HG02943 (cell line): ENCODE results near the gene NRBF2.
"Not testable (repeated sequence)": the region's sequence is repeated elsewhere in the genome, so short reads cannot be mapped to it uniquely, and the experiment has no call there.

Experiments used
- ATAC-seq: cut with Tn5 transposase; IDR thresholded peaks from one replicate; pipeline ENCODE4 v1.9.1; 2021; ENCODE audit warnings: mild to moderate bottlenecking, low read depth, moderate library complexity; ENCODE audit not compliant: unreplicated experiment

The NRBF2 gene

DNA sequence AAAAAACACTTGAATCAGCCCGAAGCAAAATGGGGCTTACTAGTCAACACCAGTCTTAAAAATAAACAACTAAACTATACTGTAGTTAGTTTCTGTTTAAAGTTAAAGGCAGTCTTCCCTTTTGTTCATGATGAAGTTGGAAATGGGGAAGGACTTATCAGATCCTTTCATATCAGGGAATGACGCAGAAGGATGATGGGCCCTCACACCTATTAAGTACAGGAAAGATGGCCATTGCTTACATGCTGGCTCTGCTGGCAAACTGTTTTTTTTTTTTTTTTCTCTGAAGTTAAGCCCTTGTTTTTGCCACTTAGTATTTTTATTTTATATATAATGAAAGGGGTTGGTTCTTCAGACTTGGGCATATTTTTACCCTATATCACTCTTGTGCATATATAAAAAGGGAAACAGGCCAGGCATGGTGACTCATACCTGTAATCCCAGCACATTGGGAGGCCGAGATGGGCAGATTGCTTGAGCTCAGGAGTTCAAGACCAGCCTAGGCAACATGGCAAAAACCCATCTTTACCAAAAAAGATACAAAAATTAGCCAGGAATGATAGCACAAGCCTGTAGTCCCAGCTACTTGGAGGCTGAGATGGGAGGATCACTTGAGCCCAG, 16.6 kb upstream of the NRBF2 start:
- no peak for ATAC-seq

DNA sequence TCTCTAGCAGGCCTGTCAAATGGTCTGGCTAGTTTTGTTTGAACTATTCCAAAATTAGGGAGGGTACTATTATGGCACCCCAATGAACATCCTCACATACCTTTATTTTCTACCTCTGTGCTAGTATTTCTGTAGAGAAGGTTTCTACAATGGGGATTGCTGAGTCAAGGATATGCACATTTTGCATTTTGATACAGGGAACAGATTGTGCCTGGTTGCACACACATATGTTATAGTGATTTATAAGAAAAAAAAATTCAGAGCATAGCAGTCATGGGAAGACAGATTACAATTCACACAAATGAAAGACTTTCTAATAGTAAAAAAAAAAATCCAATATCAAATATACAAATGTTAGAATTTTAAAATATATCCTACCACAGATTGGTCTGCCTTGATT, 14.1 kb upstream of the NRBF2 start:
- no peak for ATAC-seq

DNA sequence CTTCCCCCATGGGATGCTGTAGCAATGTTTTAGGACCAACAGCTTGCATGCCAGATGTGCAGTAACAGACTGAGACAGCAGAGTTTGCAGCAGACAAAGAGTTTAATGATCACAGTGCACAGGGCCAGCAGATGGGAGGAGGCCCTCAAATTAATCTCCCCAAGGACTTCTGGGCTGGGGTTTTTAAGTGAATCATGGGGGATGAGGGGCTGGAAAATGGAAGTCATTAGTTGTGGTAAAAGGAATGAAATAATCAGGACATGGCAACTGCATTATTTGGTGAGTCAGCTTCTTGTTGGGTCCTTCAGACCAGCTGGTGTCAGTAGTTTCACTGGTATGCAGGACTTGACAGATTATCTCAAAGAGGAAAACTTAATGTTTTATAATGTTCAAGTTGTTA, 12.6 kb upstream of the NRBF2 start:
- ATAC-seq = no peak

- ATAC-seq = no peak
Measured at GRCh38 chr10:63123727-63124362, 9.3 kb upstream of the NRBF2 start.

DNA sequence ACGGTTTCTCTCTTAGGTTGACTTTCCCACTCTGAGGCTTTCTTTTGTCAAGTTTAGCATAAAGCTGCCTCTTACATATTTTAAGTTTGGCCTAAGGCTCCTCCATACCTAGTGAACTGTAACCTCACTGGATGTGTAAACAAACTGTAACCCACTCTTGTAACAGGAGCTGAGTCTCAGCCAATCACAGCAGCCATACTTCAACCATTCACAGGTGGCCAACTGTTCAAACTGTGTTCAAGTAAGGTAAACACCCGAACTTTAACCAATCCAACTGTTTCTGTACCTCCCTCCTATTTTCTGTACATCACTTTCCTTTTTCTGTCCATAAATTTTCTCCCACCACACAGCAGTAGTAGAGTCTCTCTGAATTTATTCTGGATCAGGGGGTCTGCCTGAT, 7.7 kb upstream of the NRBF2 start:
- no peak for ATAC-seq

- ATAC-seq = no peak
Measured at GRCh38 chr10:63128443-63128842, 4.7 kb upstream of the NRBF2 start.

- ATAC-seq = no peak
Measured at GRCh38 chr10:63129888-63130287, 3.2 kb upstream of the NRBF2 start.

DNA sequence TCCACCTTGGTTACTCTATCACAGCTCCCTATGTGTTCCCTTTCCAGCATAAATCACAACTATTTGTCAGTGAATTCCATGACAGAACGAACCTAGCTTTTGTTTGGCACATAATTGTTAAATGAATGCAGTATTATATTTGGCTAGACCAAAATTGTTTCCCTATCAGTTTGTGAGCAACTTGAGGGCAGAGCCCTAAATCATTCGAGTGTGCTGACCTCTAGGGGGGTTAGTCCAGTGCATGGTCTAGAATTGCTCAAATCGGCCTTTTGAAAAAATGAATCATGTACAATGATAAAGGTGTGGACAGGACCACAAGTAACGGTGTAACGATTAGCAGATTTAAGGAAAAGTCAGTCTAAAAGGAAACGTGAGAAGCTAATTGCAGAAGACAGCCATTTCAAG, 475 bp upstream of the NRBF2 start:
- peak; percentile 1 for ATAC-seq

DNA sequence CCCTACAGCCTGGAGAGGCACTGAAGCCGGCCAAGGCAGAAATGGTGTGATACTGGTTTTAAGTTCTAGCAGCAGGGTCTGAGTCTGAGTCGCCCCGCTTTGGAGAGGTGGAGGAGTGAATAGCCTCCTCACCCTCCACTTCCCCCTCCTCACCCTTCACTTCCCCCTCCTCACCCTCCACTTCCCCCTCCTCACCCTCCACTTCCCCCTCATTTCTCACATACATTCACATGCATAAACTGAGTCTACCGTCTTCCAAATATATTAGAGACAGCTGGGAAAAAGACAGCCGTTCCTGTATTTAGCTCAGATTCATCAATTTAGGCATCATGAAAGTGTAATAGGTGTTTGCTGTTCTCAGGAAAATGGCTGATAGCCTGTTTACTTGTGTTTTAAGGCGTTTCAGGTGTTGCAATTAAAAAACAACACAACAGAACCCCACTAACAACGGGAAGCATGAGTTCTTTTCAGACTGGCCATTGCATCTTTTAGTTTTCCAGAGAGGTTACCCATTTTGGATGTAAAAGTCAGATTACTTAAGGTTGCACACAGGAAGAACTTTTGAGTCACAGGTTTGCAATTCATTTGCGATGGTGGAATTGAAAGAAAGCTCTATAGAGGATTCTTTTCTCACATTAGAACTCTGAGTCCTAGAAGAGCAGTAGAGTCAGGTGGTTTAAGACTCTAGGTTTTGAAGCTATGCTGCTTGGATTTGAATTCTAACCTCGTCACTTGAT, 861 bp downstream of the NRBF2 start:
- ATAC-seq = no peak

DNA sequence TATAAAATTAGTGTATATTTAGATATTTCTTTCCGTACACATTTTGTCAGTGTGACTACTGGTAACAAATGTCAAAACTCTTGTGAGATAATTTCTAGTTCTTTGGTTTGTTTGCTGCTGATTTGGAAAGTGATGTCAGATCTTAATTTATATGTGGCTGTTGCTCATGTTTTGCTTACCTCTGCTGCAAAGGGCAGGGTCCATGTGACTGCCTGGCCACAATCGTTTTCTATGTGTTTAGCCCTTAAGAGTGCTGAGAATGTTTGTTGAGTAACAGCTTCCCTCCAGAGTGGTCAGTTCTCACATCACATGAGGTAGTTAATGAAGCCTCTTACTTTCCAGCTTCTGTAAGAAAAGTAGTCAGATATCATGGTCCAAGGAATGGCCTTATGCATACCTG, 4.2 kb downstream of the NRBF2 start:
- no peak for ATAC-seq

DNA sequence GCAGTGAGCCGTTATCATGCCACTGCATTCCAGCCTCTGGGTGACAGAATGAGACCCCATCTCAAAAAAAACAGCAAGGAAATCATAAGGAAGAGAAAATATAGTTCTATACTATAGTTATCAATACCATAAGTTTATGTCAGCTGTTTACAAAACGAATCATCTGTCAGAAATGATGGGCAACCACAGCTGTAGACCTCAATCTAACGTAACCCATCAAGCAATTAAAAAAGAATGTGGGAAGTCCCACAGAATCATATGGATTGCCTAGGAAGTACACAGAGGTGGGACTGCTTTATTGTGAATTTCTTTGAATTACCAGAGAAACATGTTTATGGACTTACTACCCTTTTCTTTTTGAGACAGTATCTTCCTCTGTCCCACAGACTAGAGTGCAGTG, 6.9 kb downstream of the NRBF2 start:
- ATAC-seq = no peak

GRCh38 chr10:63142136-63142535, 9.0 kb downstream of the NRBF2 start:
- ATAC-seq = no peak

DNA sequence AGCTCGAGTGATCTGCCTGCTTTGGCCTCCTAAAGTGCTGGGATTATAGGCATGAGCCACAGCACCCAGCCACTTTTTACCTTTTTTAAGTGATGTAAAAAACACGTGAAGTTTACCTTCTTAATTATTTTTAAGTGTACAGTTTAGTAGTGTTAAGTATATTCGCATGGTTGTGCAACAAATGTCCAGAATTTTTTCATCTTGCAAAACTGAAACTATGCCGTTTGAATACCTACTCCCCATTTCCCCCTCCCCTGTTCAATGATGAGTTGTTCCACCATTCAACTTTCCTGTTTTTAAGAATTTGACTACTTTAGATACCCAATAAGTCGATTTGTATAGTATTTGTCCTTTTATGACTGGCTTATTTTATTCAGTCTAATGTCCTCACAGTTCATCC, 10.9 kb downstream of the NRBF2 start:
- ATAC-seq = no peak

- no peak for ATAC-seq
Measured at GRCh38 chr10:63145782-63146181, 12.7 kb downstream of the NRBF2 start.

- ATAC-seq = no peak
Measured at GRCh38 chr10:63146503-63146902, 13.4 kb downstream of the NRBF2 start.

- ATAC-seq = no peak
Measured at GRCh38 chr10:63150745-63151144, 17.6 kb downstream of the NRBF2 start.

- not testable (repeated sequence) for ATAC-seq
Measured at GRCh38 chr10:63153868-63154545, 20.9 kb downstream of the NRBF2 start.

DNA sequence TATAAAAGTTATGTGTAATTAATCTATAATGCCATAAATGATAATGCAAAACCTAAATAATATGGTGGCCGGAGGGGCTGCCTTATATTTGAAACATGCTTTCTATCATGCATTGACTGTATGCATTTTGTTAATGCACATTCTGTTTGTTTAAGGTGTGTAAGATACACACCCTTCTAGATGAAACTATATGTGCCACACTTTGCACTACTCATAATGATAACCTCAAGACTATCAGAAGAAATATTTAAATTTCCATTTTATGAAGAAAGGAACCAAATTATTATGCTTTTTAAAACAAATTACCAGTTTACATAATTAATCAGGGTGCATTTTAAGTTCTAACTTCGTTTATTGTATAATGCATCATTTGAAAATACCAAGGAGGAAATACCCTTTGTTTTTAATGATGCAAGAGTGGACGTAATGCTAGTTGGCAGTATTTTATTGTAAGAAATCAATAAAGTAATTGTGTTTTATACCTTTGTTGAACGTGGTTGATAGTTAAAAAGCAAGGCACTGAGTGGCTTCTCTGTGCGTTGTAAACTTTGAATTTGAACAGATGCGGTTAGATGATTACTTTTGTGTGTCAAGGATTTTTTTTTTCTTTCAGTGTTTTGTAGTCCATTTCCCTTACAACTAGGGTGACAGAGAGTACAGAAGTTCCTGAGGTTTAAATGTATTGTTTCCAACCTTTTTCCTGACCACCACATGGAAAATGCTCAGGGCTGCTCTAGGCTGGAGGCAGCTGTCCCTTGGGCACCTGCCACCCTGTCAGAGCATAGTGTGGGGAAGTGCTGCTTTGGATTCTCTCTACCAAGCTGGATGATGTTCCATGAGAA, 21.6 kb downstream of the NRBF2 start:
- ATAC-seq = no peak

DNA sequence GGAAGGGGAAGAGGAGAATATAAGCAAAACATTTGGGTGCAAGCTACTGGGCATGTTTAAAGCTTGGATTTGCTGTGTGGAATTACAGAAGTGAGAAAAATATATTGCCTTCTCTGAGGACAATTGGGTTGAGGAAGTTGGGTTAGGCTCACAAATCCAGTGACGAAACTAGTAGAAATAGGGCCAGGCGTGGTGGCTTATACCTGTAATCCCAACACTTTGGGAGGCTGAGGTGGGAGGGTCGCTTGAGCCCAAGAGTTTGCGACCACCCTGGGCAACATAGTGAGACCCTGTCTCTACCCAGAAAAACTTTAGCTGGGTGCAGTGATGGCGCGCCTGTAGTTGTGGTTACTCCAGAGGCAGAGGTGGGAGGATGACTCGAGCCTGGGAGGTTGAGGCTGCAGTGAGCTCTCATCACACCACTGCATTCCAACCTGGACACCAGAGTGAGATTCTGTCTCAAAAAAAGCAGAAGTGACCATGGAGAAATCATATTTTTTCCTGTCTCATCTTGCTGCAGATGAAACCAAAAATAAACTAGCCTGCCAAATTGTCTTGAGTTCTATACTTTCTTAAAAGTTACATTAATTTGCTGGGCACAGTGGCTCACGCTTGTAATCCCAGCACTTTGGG, 22.4 kb downstream of the NRBF2 start:
- no peak for ATAC-seq

DNA sequence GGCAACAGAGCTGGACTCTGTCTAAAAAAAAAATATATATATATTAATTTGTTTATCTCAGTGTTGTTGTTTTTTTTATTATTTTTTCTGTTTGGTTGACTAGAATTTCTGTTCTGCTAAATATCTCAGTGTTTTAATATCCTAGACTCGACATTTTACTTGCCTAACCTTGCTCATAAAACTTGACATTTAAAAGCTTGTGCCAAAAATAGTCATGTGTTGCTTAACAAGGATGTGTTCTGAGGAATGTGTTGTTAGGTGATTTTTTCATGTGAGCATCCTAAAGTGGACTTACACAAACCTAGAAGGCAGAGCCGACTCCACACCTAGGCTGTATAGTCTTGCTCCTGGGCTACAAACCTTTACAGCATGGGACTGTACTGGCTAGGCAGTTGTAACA, 23.1 kb downstream of the NRBF2 start:
- ATAC-seq = no peak
